Measurements from ENCODE around the gene SRD5A2.
"Not testable (repeated sequence)": the region's sequence is repeated elsewhere in the genome, so short reads cannot be mapped to it uniquely, and the experiment has no call there.

GRCh38 chr2:31496451-31496874 is 84.3 kb downstream of the SRD5A2 start:
- TF ChIP-seq CTCF (IDR thresholded peaks at IDR 0.05 in 2 of 3, conservative IDR thresholded peaks at IDR 0.05 in 1 of 3; ENCODE audit: borderline replicate concordance in 1 of 3, insufficient read depth in 1 of 3, low read depth in 2 of 3, low read length in 2 of 3); POLR2A (IDR thresholded peaks at IDR 0.05; ENCODE audit: borderline replicate concordance, extremely low read depth, insufficient read depth, insufficient read length); CEBPB (IDR thresholded peaks at IDR 0.05; ENCODE audit: low read depth); REST (IDR thresholded peaks at IDR 0.05; ENCODE audit: low read depth); POLR2AphosphoS5 (IDR thresholded peaks at IDR 0.05; ENCODE audit: low read depth, low read length); EZH2phosphoT487 (IDR thresholded peaks at IDR 0.05; ENCODE audit: borderline replicate concordance); ZNF274 (IDR thresholded peaks at IDR 0.05; ENCODE audit: low read depth, low read length); JUND (IDR thresholded peaks at IDR 0.05); EZH2 (IDR thresholded peaks at IDR 0.05); SP1 (IDR thresholded peaks at IDR 0.05; ENCODE audit: low read depth): not testable (repeated sequence)
- TF ChIP-seq, protein P1, sequence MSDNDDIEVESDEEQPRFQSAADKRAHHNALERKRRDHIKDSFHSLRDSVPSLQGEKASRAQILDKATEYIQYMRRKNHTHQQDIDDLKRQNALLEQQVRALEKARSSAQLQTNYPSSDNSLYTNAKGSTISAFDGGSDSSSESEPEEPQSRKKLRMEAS (IDR thresholded peaks at IDR 0.05), result not testable (repeated sequence)

Measured in HCT116 (cell line).